ENCODE measurements around the gene PRRC2A. TPM values are rescaled to one million over a fixed set of nuclear protein-coding genes. Genes with fewer than 3 reads are reported as not detected.

The PRRC2A gene
- total RNA-seq, 1 donor from 2014 or later = 166 TPM

DNA sequence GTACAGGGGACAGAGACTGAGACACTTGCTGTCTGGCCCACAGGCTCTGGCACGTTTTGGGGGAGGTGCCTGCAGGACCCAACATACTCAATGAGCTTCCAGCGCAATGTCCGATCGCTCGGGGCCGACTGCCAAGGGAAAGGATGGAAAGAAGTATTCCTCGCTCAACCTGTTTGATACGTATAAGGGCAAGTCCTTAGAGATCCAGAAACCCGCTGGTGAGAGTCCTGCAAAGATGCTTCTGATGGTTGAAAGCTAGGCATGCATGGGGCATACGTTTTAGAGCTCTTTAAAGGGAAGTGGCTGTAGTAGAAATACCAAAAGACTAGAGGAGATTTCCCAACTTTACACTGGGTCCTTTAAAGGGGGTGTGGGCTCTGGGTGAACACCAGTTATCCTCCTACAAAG, 2.2 kb downstream of the PRRC2A start:
- no peak for DNase-seq (ENCODE audit: extremely low read depth, low read depth, low spot score)

DNA sequence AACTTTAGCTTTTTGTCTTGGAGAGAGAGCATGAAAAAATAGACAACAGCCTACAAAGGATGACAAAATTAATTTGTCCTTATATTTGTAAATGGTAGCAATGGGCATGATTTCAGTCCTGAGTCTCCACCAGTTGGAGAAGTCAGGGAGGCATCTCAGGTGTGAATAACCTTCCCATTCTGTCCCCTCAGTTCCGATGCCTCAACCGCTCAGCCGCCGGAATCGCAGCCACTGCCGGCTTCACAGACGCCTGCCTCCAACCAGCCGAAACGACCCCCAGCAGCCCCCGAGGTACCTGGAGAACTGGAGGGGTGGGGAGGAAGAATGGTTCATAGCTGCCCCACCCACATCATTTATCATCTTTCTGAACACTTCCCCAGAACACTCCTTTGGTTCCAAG, 3.6 kb downstream of the PRRC2A start:
- DNase-seq (ENCODE audit: extremely low read depth, low read depth, low spot score) = no peak

DNA sequence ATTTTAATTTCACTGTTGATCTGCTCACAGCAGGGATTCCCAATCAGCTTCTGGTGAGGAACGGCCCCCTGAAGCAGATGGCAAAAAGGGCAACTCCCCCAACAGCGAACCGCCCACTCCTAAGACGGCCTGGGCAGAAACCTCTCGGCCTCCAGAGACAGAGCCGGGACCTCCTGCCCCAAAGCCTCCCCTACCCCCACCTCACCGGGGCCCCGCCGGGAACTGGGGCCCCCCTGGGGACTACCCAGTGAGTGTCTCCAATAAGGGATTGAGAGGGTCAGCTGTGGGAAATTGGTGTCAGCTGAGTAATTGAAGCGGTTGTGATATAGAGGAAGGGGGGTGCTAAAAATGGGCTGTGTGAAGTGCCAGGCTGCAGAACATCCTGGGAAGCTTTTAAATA, 6.4 kb downstream of the PRRC2A start:
- no peak for DNase-seq (ENCODE audit: extremely low read depth, low read depth, low spot score)

DNA sequence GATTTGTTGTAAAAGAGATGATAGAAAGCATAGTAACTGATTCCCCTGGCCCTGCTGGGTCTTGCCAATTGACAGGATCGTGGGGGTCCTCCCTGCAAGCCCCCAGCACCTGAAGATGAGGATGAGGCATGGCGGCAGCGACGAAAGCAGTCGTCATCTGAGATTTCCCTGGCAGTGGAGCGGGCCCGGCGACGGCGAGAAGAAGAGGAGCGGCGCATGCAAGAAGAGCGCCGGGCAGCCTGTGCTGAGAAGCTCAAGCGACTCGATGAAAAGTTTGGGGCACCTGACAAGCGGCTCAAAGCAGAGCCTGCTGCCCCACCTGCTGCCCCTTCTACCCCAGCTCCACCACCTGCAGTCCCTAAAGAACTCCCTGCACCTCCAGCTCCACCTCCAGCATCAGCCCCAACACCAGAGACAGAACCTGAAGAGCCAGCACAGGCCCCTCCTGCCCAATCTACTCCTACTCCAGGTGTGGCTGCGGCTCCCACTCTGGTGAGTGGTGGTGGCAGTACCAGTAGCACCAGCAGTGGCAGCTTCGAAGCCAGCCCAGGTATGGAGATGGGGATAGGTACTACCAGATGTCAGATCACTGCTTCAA, 7.3 kb downstream of the PRRC2A start:
- DNase-seq (ENCODE audit: extremely low read depth, low read depth, low spot score) = no peak

DNA sequence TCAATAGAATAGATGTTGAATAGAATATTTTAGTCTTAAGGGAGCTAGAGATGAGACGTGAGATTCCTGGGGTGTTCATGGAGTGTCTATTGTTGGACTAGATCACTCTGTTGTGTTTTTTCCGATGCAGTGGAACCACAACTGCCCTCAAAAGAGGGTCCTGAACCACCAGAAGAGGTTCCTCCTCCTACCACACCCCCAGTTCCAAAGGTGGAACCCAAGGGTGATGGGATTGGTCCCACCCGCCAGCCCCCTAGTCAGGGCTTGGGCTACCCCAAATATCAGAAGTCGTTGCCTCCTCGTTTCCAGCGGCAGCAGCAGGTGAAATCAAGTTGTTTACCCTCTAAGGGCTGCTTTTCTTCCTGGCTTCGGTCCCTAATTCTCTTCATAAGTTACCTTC, 8.5 kb downstream of the PRRC2A start:
- no peak for DNase-seq (ENCODE audit: extremely low read depth, low read depth, low spot score)

DNA sequence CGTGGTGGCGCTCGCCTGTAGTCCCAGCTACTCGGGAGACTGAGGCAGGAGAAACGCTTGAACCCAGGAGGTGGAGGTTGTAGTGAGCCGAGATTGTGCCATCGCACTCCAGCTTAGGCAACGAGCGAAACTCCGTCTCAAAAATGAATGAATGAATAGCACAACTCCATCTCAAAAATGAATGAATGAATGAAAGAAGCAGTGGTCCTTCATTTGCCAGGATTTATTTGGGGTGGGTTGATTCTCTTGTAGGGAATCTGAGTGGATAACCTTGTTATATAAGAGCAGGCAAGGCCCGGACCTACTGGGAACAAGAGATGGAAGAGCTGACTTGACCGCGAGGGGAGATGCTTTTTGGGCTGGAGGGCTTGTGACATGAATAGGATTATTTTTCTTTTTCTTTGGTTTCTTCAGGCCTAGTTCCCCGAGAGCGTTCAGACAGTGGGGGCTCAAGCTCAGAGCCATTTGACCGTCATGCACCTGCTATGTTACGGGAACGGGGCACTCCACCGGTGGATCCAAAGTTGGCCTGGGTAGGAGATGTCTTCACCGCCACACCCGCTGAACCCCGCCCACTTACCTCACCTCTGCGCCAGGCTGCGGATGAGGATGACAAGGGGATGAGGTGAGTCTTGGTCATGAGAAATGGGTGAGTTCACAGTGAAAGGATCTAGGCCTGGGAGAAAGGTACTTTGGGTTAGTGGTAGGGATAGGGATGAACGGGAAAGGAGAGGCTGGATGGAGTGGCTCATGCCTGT, 9.8 kb downstream of the PRRC2A start:
- no peak for DNase-seq (ENCODE audit: extremely low read depth, low read depth, low spot score)

DNA sequence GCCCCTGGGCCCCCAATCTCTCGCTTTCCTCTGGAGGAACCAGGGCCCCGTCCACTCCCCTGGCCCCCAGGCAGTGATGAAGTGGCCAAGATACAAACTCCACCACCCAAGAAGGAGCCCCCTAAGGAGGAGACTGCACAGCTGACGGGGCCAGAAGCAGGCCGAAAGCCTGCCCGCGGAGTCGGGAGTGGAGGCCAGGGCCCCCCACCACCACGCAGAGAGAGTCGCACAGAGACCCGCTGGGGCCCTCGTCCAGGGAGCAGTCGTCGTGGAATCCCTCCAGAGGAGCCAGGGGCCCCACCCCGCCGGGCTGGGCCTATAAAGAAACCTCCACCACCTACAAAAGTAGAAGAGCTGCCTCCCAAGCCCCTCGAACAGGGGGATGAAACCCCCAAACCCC, 10.7 kb downstream of the PRRC2A start:
- no peak for DNase-seq (ENCODE audit: extremely low read depth, low read depth, low spot score)

DNA sequence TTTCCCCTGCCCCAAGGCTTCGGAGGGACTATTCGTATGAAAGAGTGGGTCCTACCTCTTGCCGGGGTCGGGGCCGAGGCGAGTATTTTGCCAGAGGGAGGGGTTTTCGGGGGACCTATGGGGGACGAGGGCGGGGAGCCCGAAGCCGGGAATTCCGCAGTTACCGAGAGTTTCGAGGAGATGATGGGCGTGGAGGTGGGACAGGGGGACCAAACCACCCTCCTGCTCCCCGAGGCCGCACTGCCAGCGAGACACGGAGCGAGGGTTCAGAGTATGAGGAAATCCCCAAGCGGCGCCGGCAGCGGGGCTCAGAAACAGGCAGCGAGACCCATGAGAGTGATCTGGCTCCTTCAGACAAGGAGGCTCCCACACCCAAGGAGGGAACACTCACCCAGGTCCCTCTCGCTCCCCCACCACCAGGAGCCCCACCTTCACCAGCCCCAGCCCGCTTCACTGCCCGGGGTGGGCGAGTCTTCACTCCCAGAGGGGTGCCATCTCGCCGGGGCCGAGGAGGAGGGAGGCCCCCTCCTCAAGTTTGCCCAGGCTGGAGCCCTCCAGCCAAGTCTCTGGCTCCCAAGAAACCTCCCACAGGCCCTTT, 11.3 kb downstream of the PRRC2A start:
- DNase-seq (ENCODE audit: extremely low read depth, low read depth, low spot score) = no peak

DNA sequence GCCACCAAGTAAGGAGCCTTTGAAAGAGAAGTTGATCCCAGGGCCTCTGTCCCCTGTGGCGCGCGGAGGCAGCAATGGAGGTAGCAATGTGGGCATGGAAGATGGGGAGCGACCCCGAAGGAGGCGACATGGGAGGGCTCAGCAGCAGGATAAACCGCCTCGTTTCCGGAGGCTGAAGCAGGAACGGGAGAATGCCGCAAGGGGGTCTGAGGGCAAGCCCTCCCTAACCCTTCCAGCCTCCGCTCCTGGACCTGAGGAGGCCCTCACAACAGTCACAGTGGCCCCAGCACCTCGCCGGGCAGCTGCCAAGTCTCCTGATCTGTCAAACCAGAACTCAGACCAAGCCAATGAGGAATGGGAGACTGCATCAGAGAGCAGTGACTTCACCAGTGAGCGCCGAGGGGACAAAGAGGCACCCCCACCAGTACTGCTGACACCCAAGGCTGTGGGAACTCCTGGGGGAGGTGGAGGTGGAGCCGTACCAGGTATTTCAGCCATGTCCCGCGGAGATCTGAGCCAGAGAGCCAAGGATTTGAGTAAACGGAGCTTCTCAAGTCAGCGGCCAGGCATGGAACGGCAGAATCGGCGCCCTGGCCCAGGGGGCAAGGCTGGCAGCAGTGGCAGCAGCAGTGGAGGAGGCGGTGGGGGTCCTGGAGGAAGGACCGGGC, 11.9 kb downstream of the PRRC2A start:
- DNase-seq (ENCODE audit: extremely low read depth, low read depth, low spot score) = no peak

DNA sequence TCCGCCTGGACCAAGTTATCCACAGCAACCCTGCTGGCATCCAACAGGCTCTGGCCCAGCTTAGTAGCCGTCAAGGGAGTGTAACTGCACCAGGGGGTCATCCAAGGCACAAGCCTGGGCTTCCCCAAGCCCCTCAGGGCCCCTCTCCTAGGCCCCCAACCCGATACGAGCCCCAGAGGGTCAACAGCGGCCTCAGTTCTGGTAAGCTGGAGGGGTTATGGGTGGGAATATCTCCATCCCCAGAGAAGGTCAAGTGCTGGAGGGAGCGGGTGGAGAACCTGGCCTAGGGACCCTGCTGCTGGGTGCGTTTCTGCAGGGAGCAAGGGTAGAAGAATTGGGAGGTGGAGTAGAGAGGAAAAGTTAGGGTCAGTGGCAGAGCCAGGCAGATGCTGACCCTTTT, 12.9 kb downstream of the PRRC2A start:
- no peak for DNase-seq (ENCODE audit: extremely low read depth, low read depth, low spot score)

DNA sequence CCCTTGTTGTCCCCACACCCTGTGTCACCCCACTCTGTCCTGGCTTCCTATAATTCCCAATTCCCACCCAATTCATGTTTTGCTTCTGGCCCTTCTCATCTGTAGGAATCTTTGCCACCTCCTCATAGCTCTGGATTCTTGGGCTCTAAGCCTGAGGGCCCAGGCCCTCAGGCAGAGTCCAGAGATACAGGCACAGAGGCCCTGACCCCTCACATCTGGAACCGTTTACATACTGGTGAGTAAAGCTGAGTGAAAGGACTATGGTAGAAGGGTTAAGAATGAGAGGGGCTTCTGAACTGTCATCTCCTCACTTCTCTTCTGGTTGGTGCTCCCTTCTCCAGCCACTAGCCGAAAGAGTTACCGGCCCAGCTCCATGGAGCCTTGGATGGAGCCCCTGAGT, 13.6 kb downstream of the PRRC2A start:
- DNase-seq (ENCODE audit: extremely low read depth, low read depth, low spot score) = no peak

DNA sequence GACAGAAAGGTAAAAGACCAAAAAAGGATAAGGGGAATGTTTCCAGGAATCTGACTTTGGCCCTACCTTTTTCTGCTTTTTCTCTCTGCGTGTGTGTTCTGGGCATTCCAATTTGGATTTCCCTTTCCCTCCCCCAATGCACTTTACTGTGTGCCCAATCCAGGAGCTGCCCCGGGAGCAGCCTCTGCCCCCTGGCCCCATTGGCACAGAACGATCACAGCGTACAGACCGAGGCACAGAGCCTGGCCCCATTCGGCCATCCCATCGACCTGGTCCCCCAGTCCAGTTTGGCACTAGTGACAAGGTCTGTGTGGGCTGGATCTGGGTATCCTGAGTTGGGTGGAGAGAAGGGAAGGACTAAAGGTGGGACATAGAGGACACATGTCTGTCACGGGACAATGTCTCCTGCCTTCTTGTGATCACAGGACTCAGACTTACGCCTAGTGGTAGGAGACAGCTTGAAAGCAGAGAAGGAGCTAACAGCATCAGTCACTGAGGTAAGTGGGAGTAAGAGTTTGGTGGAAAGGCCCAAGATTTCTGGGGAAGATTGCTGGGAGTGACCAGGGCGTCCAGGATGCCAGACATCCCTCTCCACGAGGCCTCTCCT, 14.6 kb downstream of the PRRC2A start:
- DNase-seq (ENCODE audit: extremely low read depth, low read depth, low spot score) = no peak

DNA sequence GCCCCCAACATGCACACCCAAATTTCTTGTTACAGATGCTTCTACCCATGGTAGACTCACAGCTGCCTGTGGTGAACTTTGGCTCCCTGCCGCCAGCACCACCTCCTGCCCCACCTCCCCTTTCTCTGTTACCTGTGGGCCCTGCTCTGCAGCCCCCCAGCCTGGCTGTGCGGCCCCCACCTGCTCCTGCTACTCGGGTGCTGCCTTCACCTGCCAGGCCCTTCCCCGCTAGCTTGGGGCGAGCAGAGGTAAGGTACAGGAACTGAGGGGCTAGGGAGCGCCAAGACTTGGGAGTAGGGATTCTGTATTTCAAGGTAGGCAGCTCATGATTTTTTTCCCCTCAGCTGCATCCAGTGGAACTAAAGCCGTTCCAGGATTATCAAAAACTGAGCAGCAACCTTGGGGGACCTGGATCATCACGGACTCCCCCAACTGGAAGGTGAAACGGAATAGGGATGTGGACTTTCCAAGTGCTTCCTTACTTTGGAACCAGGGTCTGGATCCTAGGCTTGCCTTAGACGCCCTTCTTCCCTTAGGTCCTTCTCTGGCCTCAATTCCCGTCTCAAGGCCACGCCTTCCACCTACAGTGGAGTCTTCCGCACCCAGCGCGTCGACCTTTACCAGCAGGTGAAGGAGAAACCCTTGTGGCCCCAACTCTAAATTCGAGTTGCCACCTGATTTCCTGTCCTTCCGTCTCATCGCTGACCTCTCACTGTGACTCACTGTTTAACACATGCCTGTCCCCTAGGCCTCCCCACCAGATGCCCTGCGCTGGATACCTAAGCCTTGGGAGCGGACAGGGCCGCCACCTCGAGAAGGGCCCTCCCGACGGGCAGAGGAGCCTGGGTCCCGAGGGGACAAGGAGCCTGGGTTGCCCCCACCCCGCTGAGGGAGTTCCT, 16.4 kb downstream of the PRRC2A start:
- DNase-seq (ENCODE audit: extremely low read depth, low read depth, low spot score) = no peak

DNA sequence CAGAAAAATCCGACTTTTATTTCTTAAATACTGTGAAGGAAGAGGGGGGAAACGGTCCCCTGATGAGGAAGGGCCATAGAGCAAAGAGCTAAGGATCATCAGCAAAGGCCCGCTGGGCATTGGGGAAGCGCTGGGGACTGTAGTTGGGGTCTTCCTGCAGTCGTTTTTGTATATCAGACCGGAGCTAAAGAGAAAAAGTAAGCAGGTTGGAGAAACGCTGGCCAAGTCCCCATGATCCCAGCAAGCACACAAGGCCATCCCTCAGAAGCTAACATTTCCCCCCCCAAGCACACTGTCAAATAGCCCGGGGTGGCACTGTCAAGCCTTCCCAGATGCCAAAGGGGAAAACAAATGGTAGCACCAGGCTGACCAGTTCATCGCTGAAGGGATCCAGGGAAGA, 18.5 kb downstream of the PRRC2A start:
- DNase-seq (ENCODE audit: extremely low read depth, low read depth, low spot score) = no peak

DNA sequence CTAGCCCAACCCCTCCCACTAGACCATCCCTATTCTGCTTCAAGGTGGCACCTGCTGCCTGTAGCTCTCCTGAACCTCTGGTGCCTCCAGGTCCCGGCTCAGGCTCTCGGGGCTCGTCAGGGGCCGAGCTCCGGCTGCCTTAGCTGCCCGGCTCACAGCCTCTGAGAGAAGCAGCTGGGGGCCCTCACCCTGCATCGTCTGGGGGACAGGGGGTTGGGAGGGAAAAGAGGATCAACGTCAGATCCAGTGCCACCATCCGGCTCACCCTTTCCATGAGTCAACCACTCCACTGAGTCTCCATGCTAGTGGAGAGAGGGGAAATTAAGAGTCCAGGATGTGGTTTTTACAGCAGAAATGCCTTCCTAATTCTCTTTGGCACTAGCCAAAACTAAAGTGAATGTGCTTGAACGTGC, 18.9 kb downstream of the PRRC2A start:
- no peak for DNase-seq (ENCODE audit: extremely low read depth, low read depth, low spot score)

DNA sequence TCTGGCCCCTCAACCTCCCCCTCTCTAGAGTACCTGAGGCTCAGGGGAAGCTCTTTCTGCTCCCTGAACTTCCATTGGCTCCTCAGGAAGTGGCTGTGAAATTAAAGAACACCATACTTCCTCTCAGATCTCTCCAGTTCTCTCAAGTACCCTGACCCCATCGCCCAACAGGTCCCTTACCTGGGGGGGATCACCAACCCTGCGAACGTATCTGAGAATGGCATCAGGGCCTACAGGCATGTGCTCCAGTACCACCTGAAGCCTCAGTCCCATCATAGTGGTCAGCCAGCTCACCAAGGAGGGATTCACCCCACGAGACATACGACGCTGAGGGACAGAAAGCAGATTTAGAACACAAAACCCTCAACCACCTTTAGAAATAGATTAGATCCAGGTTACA, 20.1 kb downstream of the PRRC2A start:
- no peak for DNase-seq (ENCODE audit: extremely low read depth, low read depth, low spot score)

DNA sequence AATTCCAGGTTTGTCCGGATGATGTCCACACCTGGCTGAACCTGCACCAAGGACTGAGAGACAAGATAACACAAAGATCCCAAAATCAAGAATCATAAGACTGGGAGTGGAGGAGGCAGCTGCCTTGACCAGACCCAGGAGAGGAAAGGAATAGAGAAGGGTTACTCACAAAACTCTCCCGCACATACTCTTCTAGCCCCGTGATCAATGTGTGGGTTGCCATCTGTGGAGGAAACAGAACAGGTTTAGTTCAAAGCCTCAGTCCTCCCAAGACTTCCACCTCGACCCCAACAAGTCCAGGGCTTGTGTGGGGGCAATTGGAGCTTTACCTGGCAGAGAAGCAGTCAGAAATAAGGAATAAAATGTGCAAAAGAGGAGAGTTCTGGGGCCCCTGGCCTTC, 20.9 kb downstream of the PRRC2A start:
- DNase-seq (ENCODE audit: extremely low read depth, low read depth, low spot score) = no peak

DNA sequence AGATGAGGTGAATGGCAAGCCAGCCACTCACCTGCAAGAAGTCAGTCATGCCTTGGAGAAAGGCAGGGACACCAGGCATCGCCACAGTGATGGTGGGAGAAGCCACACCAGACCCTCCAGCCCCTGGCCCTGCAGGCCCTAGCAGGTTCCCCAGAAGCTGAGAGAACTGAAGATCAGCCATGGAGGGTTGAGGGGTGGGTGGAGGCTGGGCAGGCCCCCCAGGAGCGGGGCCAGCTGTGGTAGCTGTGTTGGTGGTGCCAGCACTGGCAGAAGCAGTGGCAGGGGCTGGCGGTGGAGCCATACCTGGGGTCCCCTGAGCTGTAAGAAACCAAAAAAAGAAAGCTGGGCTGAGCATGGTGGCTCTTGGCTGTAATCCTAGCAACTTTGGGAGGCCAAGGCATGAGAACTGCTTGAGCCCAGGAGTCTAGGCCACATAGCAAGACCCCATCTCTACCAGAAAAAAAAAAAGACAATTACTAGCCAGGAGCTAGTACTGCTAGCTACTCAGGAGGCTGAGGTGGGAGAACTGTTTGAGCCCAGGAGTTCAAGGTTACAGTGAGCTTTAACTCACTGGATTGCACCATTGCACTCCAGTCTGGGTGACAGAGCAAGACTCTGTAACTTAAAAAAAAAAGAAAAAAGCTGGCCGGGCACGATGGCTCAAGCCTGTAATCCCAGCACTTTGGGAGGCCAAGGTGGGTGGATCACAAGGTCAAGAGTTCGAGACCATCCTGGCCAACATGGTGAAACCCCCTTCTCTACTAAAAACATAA, 22.5 kb downstream of the PRRC2A start:
- no peak for DNase-seq (ENCODE audit: extremely low read depth, low read depth, low spot score)

DNA sequence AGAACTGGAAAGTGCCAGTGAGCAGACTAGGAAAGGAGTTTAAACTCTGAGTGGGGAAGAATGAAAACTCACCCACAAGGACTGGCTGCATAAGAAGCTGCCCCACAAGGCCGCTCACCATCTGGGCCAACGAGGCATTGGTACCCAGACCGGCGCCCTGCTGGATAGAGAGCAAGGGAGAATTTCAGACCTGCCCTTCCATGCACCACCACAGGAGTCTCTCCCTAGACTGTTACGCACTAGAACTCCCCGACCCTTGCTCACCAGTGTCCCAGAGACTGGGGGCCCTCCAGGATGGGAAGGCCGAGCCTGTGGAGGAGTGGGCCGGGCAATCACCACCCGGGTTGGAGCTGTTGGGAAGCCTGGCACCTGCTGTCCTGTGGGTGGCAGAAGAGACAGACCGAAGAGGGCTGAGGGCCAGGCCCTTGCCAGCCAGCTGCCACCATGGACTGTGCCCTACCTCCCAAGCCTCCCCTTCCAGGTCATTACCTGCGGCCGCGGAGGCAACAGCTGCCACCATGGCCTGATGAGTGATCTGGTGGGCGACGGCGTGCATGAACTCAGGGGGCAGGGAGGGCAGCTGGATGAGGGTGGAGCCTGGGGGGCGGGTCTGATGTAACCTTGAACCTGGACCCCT, 23.4 kb downstream of the PRRC2A start:
- DNase-seq (ENCODE audit: extremely low read depth, low read depth, low spot score) = no peak

Measured in glomerular endothelial cell (primary cell).